GM23338 (cell line): ENCODE measurements around the gene FYCO1. TPM values are rescaled to one million over a fixed set of nuclear protein-coding genes. Genes with fewer than 3 reads are reported as not detected.

Source experiments
- ATAC-seq: fragments of 200-7000 bp; cut with Tn5 transposase; 3 replicates; pipeline ENCODE4 v1.9.1; 2020
- DNase-seq: peaks from one replicate; pipeline ENCODE4 v3.0.0-alpha.2; 2015; ENCODE audit warnings: low spot score
- H2AFZ ChIP-seq: fragments of 200-600 bp; sonication (generic); 2 replicates; pipeline ENCODE4 v1.8.0; 2016; ENCODE audit warnings: antibody characterized with exemption, mild to moderate bottlenecking, moderate library complexity
- H3F3A ChIP-seq: fragments of 200-600 bp; sonication (generic); replicated peaks from 2 replicates; pipeline ENCODE4 v1.8.0; 2017; ENCODE audit warnings: antibody characterized with exemption, mixed run types, low read depth
- H3K27ac ChIP-seq: fragments of 200-600 bp; sonication (generic); 2 replicates; pipeline ENCODE4 v1.6.1; 2016; ENCODE audit warnings: low read depth
- H3K27me3 ChIP-seq: fragments of 200-600 bp; sonication (generic); 2 replicates; pipeline ENCODE4 v1.8.0; 2016; ENCODE audit warnings: mild to moderate bottlenecking, mixed run types, moderate library complexity; ENCODE audit not compliant: insufficient read depth
- H3K36me3 ChIP-seq: fragments of 200-600 bp; sonication (generic); 2 replicates; pipeline ENCODE4 v1.8.0; 2016; ENCODE audit warnings: mild to moderate bottlenecking; ENCODE audit not compliant: insufficient read depth
- H3K4me1 ChIP-seq: fragments of 200-600 bp; sonication (generic); 2 replicates; pipeline ENCODE4 v1.8.0; 2016; ENCODE audit warnings: mild to moderate bottlenecking, moderate library complexity; ENCODE audit not compliant: insufficient read depth
- H3K4me2 ChIP-seq: fragments of 200-600 bp; sonication (generic); 2 replicates; pipeline ENCODE4 v1.7.1; 2017; ENCODE audit warnings: mixed run types
- H3K4me3 ChIP-seq: fragments of 200-600 bp; sonication (generic); 2 replicates; pipeline ENCODE4 v1.6.1; 2016; ENCODE audit warnings: mixed run types
- H3K79me2 ChIP-seq: fragments of 200-600 bp; sonication (generic); replicated peaks from 2 replicates; pipeline ENCODE4 v1.8.0; 2017; ENCODE audit warnings: mild to moderate bottlenecking; ENCODE audit not compliant: insufficient read depth
- H3K9me2 ChIP-seq: fragments of 200-600 bp; sonication (generic); 2 replicates; pipeline ENCODE4 v1.8.0; 2017; ENCODE audit not compliant: insufficient read depth
- H4K20me1 ChIP-seq: fragments of 200-600 bp; sonication (generic); replicated peaks from 2 replicates; pipeline ENCODE4 v1.8.0; 2017; ENCODE audit warnings: mild to moderate bottlenecking; ENCODE audit not compliant: insufficient read depth
- H3K27ac Mint-ChIP-seq: 2 replicates; pipeline ENCODE4 v1.8.0; 2020; ENCODE audit warnings: inconsistent platforms, mild to moderate bottlenecking, moderate library complexity, mixed read lengths
- H3K27me3 Mint-ChIP-seq: 3 replicates; pipeline ENCODE4 v1.8.0; 2022; ENCODE audit warnings: low read depth, mild to moderate bottlenecking, moderate library complexity, mixed read lengths, inconsistent platforms; ENCODE audit not compliant: insufficient read depth, poor library complexity
- H3K36me3 Mint-ChIP-seq: 3 replicates; pipeline ENCODE4 v1.8.0; 2021; ENCODE audit warnings: low read depth, mild to moderate bottlenecking, inconsistent platforms, moderate library complexity, mixed read lengths
- H3K4me1 Mint-ChIP-seq: 3 replicates; pipeline ENCODE4 v1.8.0; 2020; ENCODE audit warnings: mild to moderate bottlenecking, inconsistent platforms, mixed read lengths
- H3K4me3 Mint-ChIP-seq: 3 replicates; pipeline ENCODE4 v1.8.0; 2021; ENCODE audit warnings: moderate library complexity, mild to moderate bottlenecking, inconsistent platforms, mixed read lengths
- H3K9me3 Mint-ChIP-seq: 3 replicates; pipeline ENCODE4 v1.8.0; 2020; ENCODE audit warnings: moderate library complexity, mild to moderate bottlenecking, inconsistent platforms, mixed read lengths
- CREB1 ChIP-seq: fragments of 250-450 bp; sonication (Bioruptor Pico); IDR thresholded peaks from 2 replicates; pipeline ENCODE4 v1.5.0; 2020; ENCODE audit warnings: low read depth, mild to moderate bottlenecking, moderate library complexity
- EZH2 ChIP-seq: fragments of 200-600 bp; sonication (generic); IDR thresholded peaks from one replicate; pipeline ENCODE4 v1.8.0; 2017; ENCODE audit warnings: antibody characterized with exemption, mild to moderate bottlenecking, low read depth; ENCODE audit not compliant: unreplicated experiment
- EZH2phosphoT487 ChIP-seq: fragments of 200-600 bp; sonication (generic); IDR thresholded peaks from one replicate; pipeline ENCODE4 v1.8.1; 2018; ENCODE audit warnings: antibody characterized with exemption; ENCODE audit not compliant: unreplicated experiment
- JUNB ChIP-seq: IDR thresholded peaks from one replicate; pipeline ENCODE4 v1.6.1; 2016; ENCODE audit warnings: antibody characterized with exemption; ENCODE audit not compliant: unreplicated experiment
- NANOG ChIP-seq: IDR thresholded peaks from 2 replicates; pipeline ENCODE4 v1.6.1; 2016; ENCODE audit warnings: antibody characterized with exemption, borderline replicate concordance
- POLR2AphosphoS5 ChIP-seq: IDR thresholded peaks from 2 replicates; pipeline ENCODE4 v1.6.1; 2016; ENCODE audit warnings: antibody characterized with exemption, low read depth
- STAT1 ChIP-seq: IDR thresholded peaks from one replicate; pipeline ENCODE4 v1.6.1; 2016; ENCODE audit warnings: antibody characterized with exemption; ENCODE audit not compliant: unreplicated experiment
- ZNF462 ChIP-seq: fragments of 250-450 bp; sonication (Bioruptor Pico); IDR thresholded peaks from 2 replicates; pipeline ENCODE4 v1.5.0; 2020; ENCODE audit warnings: mild to moderate bottlenecking, moderate library complexity
- polyA plus RNA-seq: library from polyadenylated mRNA; unstranded; fragments of >200 nt; fragmentation: Nextera tagmentation; extraction: Ambion mirVana; gene quantifications from 2 replicates; pipeline ENCODE4 v1.2.1, GENCODE V29; 2016
- total RNA-seq: library from RNA; depleted of rRNA; stranded (reverse); fragments of >200 nt; shearing (Covaris generic); gene quantifications from 2 replicates; pipeline ENCODE4 v1.2.3, GENCODE V29; 2014

The FYCO1 gene
- total and polyA plus RNA-seq, 2 experiments from 2014 or later, result 4.5 to 17.2 TPM

- no peak overlapping the region for H3K4me2 ChIP-seq
- TF ChIP-seq EZH2phosphoT487 (no peak), EZH2 (no peak), STAT1 (no peak), POLR2AphosphoS5 (no peak), JUNB (no peak), CREB1 (CRISPR knock-in tag) (no peak), NANOG (no peak), ZNF462 (CRISPR knock-in tag) (no peak)
Observed at GRCh38 chr3:45869638-45870037, 126.0 kb downstream of the FYCO1 start.

GRCh38 chr3:45868650-45869049 lies 127.0 kb downstream of the FYCO1 start:
- no peak for ATAC-seq
- DNase-seq, result no peak
- Histone ChIP-seq H3K27me3 (no peaks in the 10 kb centered on the region), H4K20me1 (no peaks in the 10 kb centered on the region), H3F3A (no peaks in the 10 kb centered on the region), H3K27ac (no peak overlapping the region), H3K36me3 (no peaks in the 10 kb centered on the region), H3K4me1 (peaks cover 8% of the 10 kb centered on the region), H3K4me3 (no peak overlapping the region), H3K9me2 (no peaks in the 10 kb centered on the region), H2AFZ (no peak overlapping the region), H3K4me2 (no peak overlapping the region), H3K79me2 (no peaks in the 10 kb centered on the region)
- Mint-ChIP-seq H3K4me1 (peaks cover 14% of the 10 kb centered on the region), H3K36me3 (no peaks in the 10 kb centered on the region), H3K27ac (no peak overlapping the region), H3K4me3 (no peak overlapping the region), H3K27me3 (peaks cover 3% of the 10 kb centered on the region), H3K9me3 (no peaks in the 10 kb centered on the region)
- TF ChIP-seq STAT1 (no peak), CREB1 (CRISPR knock-in tag) (no peak), JUNB (no peak), NANOG (no peak)

More at GRCh38 chr3:45869638-45870037, 126.0 kb downstream of the FYCO1 start:
- no peak overlapping the region for H3K4me3 Mint-ChIP-seq
- H2AFZ ChIP-seq, result no peak overlapping the region
- no peaks in the 10 kb centered on the region for H3K36me3 Mint-ChIP-seq
- DNase-seq, result no peak
- H3K27me3 Mint-ChIP-seq, result peaks cover 4% of the 10 kb centered on the region
- no peak overlapping the region for H3K4me3 ChIP-seq
- H3K27me3 ChIP-seq, result no peaks in the 10 kb centered on the region
- ATAC-seq, result no peak
- peaks cover 14% of the 10 kb centered on the region for H3K4me1 Mint-ChIP-seq
- H4K20me1 ChIP-seq, result no peaks in the 10 kb centered on the region
- H3K36me3 ChIP-seq, result no peaks in the 10 kb centered on the region
- no peaks in the 10 kb centered on the region for H3K79me2 ChIP-seq
- no peak overlapping the region for H3K27ac ChIP-seq
- H3K9me2 ChIP-seq, result 0 out of 2 replicates have a peak, but pooled peaks cover 3% of the 10 kb centered on the region
- no peak overlapping the region for H3K27ac Mint-ChIP-seq
- no peaks in the 10 kb centered on the region for H3K9me3 Mint-ChIP-seq
- H3K4me1 ChIP-seq, result peaks cover 8% of the 10 kb centered on the region
- H3F3A ChIP-seq, result no peaks in the 10 kb centered on the region
